VCaP (cell line): Measurements from ENCODE around the gene THYN1.
A peak's percentile ranks its signal among the peaks of the same experiment; 100 is the strongest.

Experiments used
- H3K27ac ChIP-seq: fragments of 450-650 bp; 2 replicates; pipeline ENCODE4 v1.5.1; 2017
- TF ChIP-seq, protein P1 (sequence below): fragments of 450-650 bp; conservative IDR thresholded peaks from 2 replicates; pipeline ENCODE4 v1.5.1; 2017; ENCODE audit warnings: mild to moderate bottlenecking, moderate library complexity

The THYN1 gene

GRCh38 chr11:134271978-134272377 is 18.8 kb upstream of the THYN1 start:
- TF ChIP-seq, protein P1, sequence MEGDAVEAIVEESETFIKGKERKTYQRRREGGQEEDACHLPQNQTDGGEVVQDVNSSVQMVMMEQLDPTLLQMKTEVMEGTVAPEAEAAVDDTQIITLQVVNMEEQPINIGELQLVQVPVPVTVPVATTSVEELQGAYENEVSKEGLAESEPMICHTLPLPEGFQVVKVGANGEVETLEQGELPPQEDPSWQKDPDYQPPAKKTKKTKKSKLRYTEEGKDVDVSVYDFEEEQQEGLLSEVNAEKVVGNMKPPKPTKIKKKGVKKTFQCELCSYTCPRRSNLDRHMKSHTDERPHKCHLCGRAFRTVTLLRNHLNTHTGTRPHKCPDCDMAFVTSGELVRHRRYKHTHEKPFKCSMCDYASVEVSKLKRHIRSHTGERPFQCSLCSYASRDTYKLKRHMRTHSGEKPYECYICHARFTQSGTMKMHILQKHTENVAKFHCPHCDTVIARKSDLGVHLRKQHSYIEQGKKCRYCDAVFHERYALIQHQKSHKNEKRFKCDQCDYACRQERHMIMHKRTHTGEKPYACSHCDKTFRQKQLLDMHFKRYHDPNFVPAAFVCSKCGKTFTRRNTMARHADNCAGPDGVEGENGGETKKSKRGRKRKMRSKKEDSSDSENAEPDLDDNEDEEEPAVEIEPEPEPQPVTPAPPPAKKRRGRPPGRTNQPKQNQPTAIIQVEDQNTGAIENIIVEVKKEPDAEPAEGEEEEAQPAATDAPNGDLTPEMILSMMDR, result no peak
- H3K27ac ChIP-seq, result no peak overlapping the region

DNA sequence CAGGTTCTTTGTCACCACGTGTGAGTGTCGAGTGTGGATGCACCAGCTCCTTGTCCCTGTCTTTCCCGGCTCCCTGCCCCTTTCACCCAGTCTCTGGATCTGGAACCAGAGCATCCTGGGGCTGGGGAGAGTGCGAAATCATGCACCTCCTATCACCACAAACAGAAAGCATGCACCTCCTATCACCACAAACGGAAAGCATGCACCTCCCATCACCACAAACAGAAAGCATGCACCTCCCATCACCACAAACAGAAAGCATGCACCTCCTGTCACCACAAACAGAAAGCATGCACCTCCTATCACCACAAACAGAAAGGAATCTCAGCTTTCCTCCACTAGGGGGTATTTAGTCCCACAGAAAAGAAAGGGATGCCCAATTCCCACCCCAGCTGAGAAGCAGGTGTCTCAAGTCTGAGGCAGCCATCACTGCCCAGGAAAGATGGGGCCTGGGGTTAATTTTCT is 17.1 kb upstream of the THYN1 start:
- TF ChIP-seq, protein P1, result peak; percentile 50
- H3K27ac ChIP-seq, result no peak overlapping the region

DNA sequence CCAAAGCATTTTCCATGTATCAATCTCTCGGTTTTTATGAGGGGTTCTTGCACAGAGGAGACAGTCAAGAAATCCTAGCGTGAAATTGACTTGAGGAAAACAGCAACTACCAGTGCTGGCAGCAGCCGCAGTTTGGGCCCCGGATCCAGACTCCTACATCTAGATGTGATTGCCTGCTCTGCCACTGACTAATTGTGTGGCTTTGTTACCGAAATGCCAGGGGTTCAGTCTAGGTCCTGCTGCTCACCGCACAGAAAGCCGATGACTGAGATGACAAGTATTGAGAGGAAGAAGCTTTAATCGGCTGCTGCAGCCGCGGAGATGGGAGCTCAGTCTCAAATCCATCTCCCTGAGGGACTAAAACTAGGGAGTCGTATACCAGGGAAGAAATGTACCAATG is 14.8 kb upstream of the THYN1 start:
- TF ChIP-seq, protein P1, result no peak
- H3K27ac ChIP-seq, result no peak overlapping the region

DNA sequence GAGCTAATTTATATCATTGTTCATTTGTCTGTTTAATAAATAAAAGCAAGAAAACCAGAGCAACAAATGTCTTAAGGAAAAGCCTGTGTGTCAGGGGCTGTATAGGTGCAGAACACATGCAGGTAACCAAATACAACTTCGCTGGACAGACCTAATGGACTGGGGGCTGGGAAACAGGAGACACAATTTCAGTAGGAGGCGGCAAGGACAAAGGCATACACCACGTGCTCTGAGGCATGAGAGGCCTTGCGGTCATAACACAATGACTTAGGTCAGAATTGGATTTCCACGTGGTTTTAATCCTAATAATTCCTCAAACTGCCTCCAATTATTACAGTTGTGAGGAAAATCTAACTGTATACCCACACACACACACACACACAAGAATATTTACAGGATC is 14.3 kb upstream of the THYN1 start:
- 0 out of 2 replicates have a peak overlapping the region, but pooled peaks have one; percentile 13 for H3K27ac ChIP-seq
- TF ChIP-seq, protein P1, result no peak

DNA sequence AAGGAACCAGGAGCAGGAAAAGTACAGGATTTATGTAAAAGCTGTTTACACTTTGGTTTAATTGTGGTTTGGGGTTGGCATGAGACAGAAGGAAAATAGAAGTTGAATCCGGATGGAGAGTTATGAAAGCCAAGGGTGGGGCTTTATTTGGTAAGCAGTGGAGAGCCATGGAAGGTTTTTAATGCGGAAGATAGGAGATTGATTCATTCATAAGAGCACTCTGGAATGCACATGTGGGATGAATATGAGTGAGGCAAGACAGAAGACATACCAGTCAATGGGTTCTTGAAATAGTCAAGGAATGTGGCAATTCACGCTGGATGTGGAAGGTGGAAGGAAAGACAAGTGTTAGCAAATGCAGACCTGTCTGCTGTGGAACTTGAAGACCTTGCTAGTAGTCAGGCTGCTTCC is 13.7 kb upstream of the THYN1 start:
- TF ChIP-seq, protein P1, result no peak
- peak overlapping the region; percentile 13; the same call in 1 of the 2 replicates for H3K27ac ChIP-seq

- H3K27ac ChIP-seq, result peak overlapping the region; percentile 13; the same call in 1 of the 2 replicates
- TF ChIP-seq, protein P1, result no peak
Observed at GRCh38 chr11:134266440-134266839, 13.3 kb upstream of the THYN1 start.

GRCh38 chr11:134264966-134265764 is 12.0 kb upstream of the THYN1 start:
- TF ChIP-seq, protein P1, result no peak
- no peak overlapping the region; the same call in 1 of the 2 replicates for H3K27ac ChIP-seq
